NCI-H1694 (cell line): ENCODE data around the gene PCBP3.
"Not testable (repeated sequence)": the region's sequence is repeated elsewhere in the genome, so short reads cannot be mapped to it uniquely, and the experiment has no call there.

Experiments used
- DNase-seq: peaks from one replicate; lab custom pipeline; 2025; lab: John Stamatoyannopoulos, UW

The PCBP3 gene

GRCh38 chr21:45893740-45894449, 250.4 kb downstream of the PCBP3 start:
- DNase-seq = no peak

GRCh38 chr21:45894450-45894825, 250.9 kb downstream of the PCBP3 start:
- no peak for DNase-seq

DNA sequence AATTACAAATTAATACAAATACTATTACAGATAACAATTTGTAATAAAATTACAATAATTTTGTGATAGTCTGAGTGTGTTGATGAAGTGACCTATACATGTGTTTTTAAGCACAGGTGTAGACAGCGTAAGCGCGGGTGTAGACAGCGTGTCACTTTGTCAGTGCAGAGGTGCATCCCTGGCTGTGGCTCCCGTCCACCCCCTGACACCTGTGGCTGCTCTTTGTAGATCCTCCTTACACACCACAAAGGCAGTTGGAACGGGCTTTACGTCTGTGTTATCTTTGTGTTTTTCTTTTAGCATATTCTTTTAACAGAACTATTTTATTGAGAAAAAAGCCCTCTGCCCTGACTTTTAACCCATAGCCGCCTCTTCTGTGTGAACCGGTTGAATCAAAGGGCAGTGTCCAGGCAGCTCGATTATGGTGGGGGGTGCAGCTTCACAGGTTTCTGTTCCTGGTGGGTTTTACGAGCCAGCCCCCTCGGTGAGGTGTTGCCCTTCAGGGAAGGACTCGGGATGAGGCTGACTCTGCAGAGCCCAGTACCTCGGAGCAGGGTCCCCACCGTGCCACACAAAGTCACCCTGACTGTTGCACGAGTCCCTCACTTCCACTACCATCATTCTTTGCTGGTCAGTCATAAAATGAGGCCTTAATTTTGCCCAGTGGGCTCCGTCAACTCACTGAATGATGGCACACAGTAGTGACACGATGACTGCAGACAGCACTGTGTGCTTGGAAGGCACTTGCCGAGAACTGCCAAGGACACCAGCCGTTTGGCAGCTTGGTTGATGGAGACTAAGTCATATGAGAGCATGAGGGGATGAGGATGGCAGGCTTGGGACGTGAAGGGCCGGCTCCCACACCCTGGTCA, 251.6 kb downstream of the PCBP3 start:
- no peak for DNase-seq

DNA sequence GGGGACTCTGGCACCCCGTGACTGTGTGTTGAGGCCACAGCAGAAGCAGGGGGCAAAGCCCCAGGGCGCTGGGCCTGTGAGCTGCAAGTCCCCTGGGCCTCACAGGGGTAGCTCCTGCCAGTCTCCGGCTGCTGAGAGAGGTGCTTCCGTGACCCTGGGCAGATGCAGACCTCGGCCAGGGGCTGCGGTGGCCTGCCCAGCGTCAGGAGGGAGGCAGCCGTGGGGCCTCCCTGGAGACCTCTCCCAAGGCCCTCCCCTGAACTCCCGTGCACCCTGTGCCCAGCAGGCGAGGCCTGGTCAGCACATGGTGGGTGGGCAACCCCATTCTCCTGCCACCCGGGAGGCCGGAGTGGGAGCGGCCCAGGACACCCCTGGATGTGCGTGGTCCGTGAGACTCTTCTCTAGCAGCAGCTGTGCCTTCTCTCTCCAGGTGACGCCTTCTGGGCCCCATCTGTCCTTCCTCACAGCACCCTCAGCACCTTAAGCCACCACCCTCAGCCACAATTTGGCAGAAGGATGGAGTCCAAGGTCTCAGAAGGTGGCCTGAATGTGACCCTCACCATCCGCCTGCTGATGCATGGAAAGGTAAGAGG, 252.3 kb downstream of the PCBP3 start:
- no peak for DNase-seq

GRCh38 chr21:45896431-45896830, 252.9 kb downstream of the PCBP3 start:
- DNase-seq = not testable (repeated sequence)

- DNase-seq = no peak
These were observed 253.9 kb downstream of the PCBP3 start for GRCh38 chr21:45897191-45898027.

- no peak for DNase-seq
These were observed 254.5 kb downstream of the PCBP3 start for GRCh38 chr21:45898028-45898350.

DNA sequence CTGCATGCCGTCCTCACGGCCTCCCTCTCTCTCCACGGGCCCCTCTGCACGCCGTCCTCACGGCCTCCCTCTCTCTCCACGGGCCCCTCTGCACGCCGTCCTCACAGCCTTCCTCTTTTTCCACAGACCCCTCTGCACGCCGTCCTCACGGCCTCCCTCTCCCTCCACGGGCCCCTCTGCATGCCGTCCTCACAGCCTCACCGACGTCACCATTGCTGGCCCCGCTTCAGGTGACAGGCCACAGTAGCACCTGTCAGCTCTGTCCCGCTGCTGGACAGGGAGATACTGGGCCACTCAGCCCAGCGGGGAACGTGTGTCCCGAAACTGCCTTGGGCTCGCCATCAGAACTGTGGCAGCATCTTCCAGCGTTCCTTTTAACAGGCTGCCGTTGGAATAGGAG, 255.3 kb downstream of the PCBP3 start:
- no peak for DNase-seq

- DNase-seq = no peak
These were observed 255.9 kb downstream of the PCBP3 start for GRCh38 chr21:45899317-45900033.

DNA sequence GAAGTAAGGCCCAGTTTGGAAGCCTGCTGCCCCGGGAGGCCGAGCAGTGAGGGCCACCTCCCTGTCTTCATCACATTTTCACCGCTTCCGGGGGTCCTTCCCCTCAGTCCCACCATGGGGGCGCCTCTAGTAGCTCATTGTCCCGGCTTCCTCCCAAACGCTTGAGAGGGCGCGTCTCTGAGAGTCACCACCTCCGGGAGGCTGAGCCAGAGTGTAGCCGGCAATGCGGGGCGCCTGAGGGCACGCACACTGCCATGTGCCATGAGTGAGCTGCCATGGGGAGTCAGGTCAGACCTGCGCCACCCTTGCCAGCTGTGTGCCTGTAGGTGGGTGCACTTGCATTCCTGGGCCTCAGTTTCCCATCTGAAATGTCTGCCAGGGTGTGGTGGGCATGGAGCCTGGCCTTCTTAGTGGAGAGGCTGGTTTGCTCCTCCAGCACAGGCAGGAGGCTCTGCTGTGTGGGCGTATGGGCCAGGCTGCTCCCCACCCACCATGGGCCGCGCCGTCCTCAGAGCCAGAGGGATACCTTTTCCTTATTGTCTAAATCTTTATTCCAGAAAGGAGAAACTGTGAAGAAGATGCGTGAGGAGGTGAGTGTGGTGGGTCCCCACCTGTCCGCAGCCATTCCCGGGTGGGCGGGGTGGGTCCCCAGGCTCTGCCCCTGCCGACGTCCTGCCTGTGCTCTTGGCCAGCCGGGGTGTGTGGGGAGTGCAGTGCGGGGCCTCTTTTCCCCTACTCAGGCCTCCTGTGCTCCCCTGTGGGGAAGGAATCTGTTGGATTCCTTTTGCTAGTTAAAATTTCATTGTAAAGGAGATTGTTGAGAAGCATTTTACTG, 256.7 kb downstream of the PCBP3 start:
- DNase-seq = no peak

DNA sequence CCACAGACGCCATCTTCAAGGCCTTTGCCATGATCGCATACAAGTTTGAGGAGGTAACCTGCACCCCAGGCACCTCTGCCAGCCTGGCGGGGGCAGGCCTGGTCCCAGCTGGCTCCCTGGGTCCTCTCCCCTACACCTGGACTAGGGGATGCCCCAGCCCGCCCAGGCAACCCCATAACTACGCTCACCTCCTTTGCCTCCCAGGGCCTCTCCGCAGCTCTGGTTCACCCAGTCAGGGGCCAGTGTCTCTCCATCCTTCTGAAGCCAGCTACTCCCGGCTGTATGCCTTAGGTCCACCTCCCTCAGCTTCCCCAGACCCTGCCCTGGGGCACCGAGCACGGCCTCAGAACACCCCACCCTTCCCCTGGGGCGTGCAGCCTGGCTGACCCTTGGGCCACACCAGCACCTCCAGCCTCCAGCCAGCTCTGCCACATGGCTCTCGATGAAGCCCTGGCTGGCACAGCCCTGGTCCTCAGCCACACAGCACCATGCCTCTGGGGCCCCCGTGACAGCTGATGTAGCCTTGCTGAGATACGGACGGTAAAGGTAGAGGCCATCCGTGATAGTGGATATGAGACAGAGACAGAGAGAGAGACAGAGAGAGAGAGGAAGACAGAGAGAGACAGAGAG, 257.7 kb downstream of the PCBP3 start:
- no peak for DNase-seq

GRCh38 chr21:45902292-45902995, 258.9 kb downstream of the PCBP3 start:
- no peak for DNase-seq

DNA sequence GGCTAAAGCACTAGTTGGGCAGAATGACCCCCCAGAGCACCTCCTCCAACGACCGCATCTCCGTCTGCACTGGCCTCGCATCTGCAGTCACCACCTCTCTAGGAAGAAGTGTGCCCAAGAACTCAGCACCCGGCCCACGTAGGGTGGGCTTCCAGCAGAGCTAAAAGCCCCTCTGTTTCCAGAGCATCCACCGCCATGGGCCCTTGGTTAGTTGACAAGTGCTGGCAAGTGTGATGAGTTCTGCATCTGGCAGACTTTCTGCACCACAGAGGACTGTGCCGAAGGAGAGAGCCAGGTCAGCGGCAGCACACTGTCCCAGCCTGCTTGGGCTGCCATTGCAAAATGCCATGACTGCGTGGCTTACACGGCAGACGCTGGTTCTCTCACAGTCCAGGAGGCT, 261.7 kb downstream of the PCBP3 start:
- DNase-seq = no peak

DNA sequence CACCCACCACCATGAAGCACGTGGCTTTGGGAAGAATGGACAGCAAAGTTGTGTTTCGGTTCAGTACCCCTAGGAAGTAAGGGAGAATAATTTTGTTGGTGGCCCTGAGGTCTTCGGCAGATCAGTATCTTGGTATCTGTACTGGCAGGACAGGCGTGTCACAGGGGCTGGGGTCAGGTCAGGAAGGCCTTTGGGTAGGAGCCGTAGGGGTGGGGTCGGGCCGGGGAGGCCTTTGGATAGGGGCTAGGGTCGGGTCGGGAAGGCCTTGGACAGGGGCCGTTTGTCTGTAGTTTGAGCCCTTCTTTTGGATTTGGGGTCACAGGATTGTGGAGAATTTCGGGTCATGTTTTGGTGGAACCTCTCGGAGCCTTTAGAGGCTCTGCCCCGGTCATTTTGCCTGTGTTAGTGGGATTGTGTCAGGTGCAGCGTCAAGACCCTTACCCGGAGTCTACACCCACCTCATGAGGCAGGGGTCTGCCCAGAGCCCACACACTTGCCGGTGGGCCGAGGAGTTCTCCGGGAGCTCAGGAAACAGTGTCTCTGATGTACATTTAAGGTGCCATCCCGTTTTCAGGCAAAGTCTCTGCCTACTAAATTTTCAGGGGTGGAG, 262.8 kb downstream of the PCBP3 start:
- DNase-seq = no peak

DNA sequence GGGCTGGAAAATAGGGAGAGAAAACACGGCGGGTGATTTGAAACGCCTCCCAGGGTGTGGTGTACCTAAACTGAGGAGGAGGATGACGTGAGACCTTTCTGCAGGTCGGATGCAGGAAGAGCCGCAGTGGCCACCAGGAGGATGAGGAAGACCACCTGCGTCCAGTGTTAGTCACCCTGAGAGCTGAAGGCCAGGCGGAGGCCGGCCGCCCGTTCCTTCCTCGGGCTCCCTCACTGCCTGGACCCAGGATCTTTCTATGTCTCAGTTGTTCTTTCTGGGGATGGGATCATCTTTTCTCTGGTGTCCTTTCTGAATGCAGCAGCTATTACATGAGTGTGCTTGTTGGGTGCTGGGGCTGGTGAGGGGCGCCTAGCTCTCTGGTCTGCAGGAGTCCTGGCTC, 263.3 kb downstream of the PCBP3 start:
- DNase-seq = no peak

- DNase-seq = no peak
These were observed 265.2 kb downstream of the PCBP3 start for GRCh38 chr21:45908536-45909237.

- no peak for DNase-seq
These were observed 265.9 kb downstream of the PCBP3 start for GRCh38 chr21:45909238-45909988.

GRCh38 chr21:45910155-45910547, 266.6 kb downstream of the PCBP3 start:
- DNase-seq = no peak
